WTC11 (cell line): ENCODE results near the gene IL13RA1. TPM values are rescaled to one million over a fixed set of nuclear protein-coding genes. Genes with fewer than 3 reads are reported as not detected.
"Not testable (repeated sequence)": the region's sequence is repeated elsewhere in the genome, so short reads cannot be mapped to it uniquely, and the experiment has no call there.

Experiments
- ATAC-seq: fragments of 200-7000 bp; cut with Tn5 transposase; 2 replicates; pipeline ENCODE4 v1.10.0; 2021; ENCODE audit warnings: mild to moderate bottlenecking, moderate library complexity
- CTCF ChIA-PET: fragments of 300-600 bp; sonication (Branson Sonifier 250); formaldehyde crosslinking; loops from one replicate; lab custom pipeline; 2021; ENCODE audit warnings: antibody characterized with exemption; lab: Charles Lee
- POLR2A ChIA-PET: fragments of 350-600 bp; sonication (Branson Sonifier 250); formaldehyde crosslinking; loops from one replicate; lab custom pipeline; 2021; ENCODE audit warnings: antibody characterized with exemption; lab: Charles Lee
- DNase-seq: peaks from one replicate; pipeline ENCODE4 v3.0.0; 2021; ENCODE audit warnings: low spot score
- H3K27ac Mint-ChIP-seq: 2 replicates; pipeline ENCODE4 v1.8.0; 2021; ENCODE audit warnings: mixed read lengths
- H3K27me3 Mint-ChIP-seq: 2 replicates; pipeline ENCODE4 v1.8.0; 2021; ENCODE audit warnings: low read depth, mild to moderate bottlenecking, moderate library complexity, mixed read lengths
- H3K36me3 Mint-ChIP-seq: 2 replicates; pipeline ENCODE4 v1.8.0; 2021; ENCODE audit warnings: mixed read lengths
- H3K4me1 Mint-ChIP-seq: 2 replicates; pipeline ENCODE4 v1.8.0; 2022; ENCODE audit warnings: mixed read lengths
- H3K4me3 Mint-ChIP-seq: 2 replicates; pipeline ENCODE4 v1.8.0; 2021; ENCODE audit warnings: mild to moderate bottlenecking, moderate library complexity, mixed read lengths
- H3K9me3 Mint-ChIP-seq: 2 replicates; pipeline ENCODE4 v1.8.0; 2021; ENCODE audit warnings: mixed read lengths
- ATF1 ChIP-seq: sonication (generic); formaldehyde crosslinking; IDR thresholded peaks from 2 replicates; pipeline ENCODE4 v1.8.1; 2023; ENCODE audit warnings: mild to moderate bottlenecking, moderate library complexity, missing genetic modification reagents
- E2F5 ChIP-seq: sonication (generic); formaldehyde crosslinking; IDR thresholded peaks from 2 replicates; pipeline ENCODE4 v1.8.1; 2022; ENCODE audit warnings: mild to moderate bottlenecking, moderate library complexity, missing genetic modification reagents
- ELF4 ChIP-seq: sonication (generic); formaldehyde crosslinking; IDR thresholded peaks from 2 replicates; pipeline ENCODE4 v1.8.1; 2022; ENCODE audit warnings: low read depth, mild to moderate bottlenecking, moderate library complexity, missing genetic modification reagents
- ETV6 ChIP-seq: sonication (generic); formaldehyde crosslinking; IDR thresholded peaks from 2 replicates; pipeline ENCODE4 v1.8.1; 2022; ENCODE audit warnings: mild to moderate bottlenecking, missing genetic modification reagents
- FOXK1 ChIP-seq: sonication (generic); formaldehyde crosslinking; IDR thresholded peaks from 2 replicates; pipeline ENCODE4 v1.8.0; 2022; ENCODE audit warnings: mild to moderate bottlenecking, moderate library complexity, missing genetic modification reagents
- FOXP4 ChIP-seq: sonication (generic); formaldehyde crosslinking; IDR thresholded peaks from 2 replicates; pipeline ENCODE4 v1.8.0; 2022; ENCODE audit warnings: mild to moderate bottlenecking, missing genetic modification reagents
- GABPB1 ChIP-seq: sonication (generic); formaldehyde crosslinking; IDR thresholded peaks from 2 replicates; pipeline ENCODE4 v1.8.1; 2023; ENCODE audit warnings: mild to moderate bottlenecking, missing genetic modification reagents
- JAZF1 ChIP-seq: fragments of 250-450 bp; sonication (Bioruptor Pico); IDR thresholded peaks from 2 replicates; pipeline ENCODE4 v1.9.0; 2021; ENCODE audit warnings: moderate library complexity, mild to moderate bottlenecking, inconsistent platforms
- MYBL2 ChIP-seq: sonication (generic); formaldehyde crosslinking; IDR thresholded peaks from 2 replicates; pipeline ENCODE4 v1.8.1; 2023; ENCODE audit warnings: mild to moderate bottlenecking, moderate library complexity, missing genetic modification reagents
- NFE2L1 ChIP-seq: sonication (generic); formaldehyde crosslinking; IDR thresholded peaks from 2 replicates; pipeline ENCODE4 v1.8.1; 2023; ENCODE audit warnings: missing genetic modification reagents
- NR1H2 ChIP-seq: sonication (generic); formaldehyde crosslinking; IDR thresholded peaks from 2 replicates; pipeline ENCODE4 v1.9.0; 2021; ENCODE audit warnings: mild to moderate bottlenecking, moderate library complexity, missing genetic modification reagents
- NR3C1 ChIP-seq: sonication (generic); formaldehyde crosslinking; conservative IDR thresholded peaks from 2 replicates; pipeline ENCODE4 v1.8.1; 2023; ENCODE audit warnings: low read depth, mild to moderate bottlenecking, missing genetic modification reagents
- OVOL2 ChIP-seq: fragments of 250-450 bp; sonication (Bioruptor Pico); IDR thresholded peaks from 2 replicates; pipeline ENCODE4 v1.9.0; 2021; ENCODE audit warnings: mild to moderate bottlenecking, borderline replicate concordance
- SMAD3 ChIP-seq: sonication (generic); formaldehyde crosslinking; IDR thresholded peaks from 2 replicates; pipeline ENCODE4 v1.8.0; 2022; ENCODE audit warnings: missing genetic modification reagents, mild to moderate bottlenecking, borderline replicate concordance
- STAT6 ChIP-seq: sonication (generic); formaldehyde crosslinking; conservative IDR thresholded peaks from 2 replicates; pipeline ENCODE4 v1.8.1; 2023; ENCODE audit warnings: mild to moderate bottlenecking, low read depth, missing genetic modification reagents, moderate library complexity
- TEAD4 ChIP-seq: sonication (generic); formaldehyde crosslinking; IDR thresholded peaks from 2 replicates; pipeline ENCODE4 v1.8.0; 2022; ENCODE audit warnings: mild to moderate bottlenecking, missing genetic modification reagents
- USF1 ChIP-seq: sonication (generic); formaldehyde crosslinking; IDR thresholded peaks from 2 replicates; pipeline ENCODE4 v1.8.0; 2022; ENCODE audit warnings: mild to moderate bottlenecking, missing genetic modification reagents
- ZBTB21 ChIP-seq: sonication (generic); formaldehyde crosslinking; IDR thresholded peaks from 2 replicates; pipeline ENCODE4 v1.8.1; 2023; ENCODE audit warnings: mild to moderate bottlenecking, missing genetic modification reagents, borderline replicate concordance
- ZNF219 ChIP-seq: sonication (generic); formaldehyde crosslinking; IDR thresholded peaks from 2 replicates; pipeline ENCODE4 v1.8.0; 2023; ENCODE audit warnings: missing genetic modification reagents, mild to moderate bottlenecking, borderline replicate concordance
- ZNF416 ChIP-seq: fragments of 250-450 bp; sonication (Bioruptor Pico); IDR thresholded peaks from 2 replicates; pipeline ENCODE4 v1.9.0; 2021; ENCODE audit warnings: mild to moderate bottlenecking, inconsistent platforms
- ZNF425 ChIP-seq: fragments of 250-450 bp; sonication (Bioruptor Pico); conservative IDR thresholded peaks from 2 replicates; pipeline ENCODE4 v1.9.0; 2021; ENCODE audit warnings: mild to moderate bottlenecking
- ZNF671 ChIP-seq: fragments of 250-450 bp; sonication (Bioruptor Pico); IDR thresholded peaks from 2 replicates; pipeline ENCODE4 v1.8.0; 2021; ENCODE audit warnings: mild to moderate bottlenecking
- ZSCAN18 ChIP-seq: fragments of 250-450 bp; sonication (Bioruptor Pico); IDR thresholded peaks from 2 replicates; pipeline ENCODE4 v2.1.2; 2022; ENCODE audit warnings: mild to moderate bottlenecking, moderate library complexity
- total RNA-seq: library from RNA; stranded (reverse); gene quantifications from 3 replicates; pipeline ENCODE4 v1.2.3, GENCODE V29; 2021

IL13RA1 gene
- total RNA-seq, 1 experiment from 2014 or later = 11.1 TPM

- CTCF ChIA-PET = no interaction called here
- Mint-ChIP-seq H3K27me3 (no peaks in the 10 kb centered on the region), H3K36me3 (no peaks in the 10 kb centered on the region), H3K9me3 (peaks cover 3% of the 10 kb centered on the region; the same call in 1 of the 2 replicates), H3K4me1 (no peaks in the 10 kb centered on the region)
- TF ChIP-seq E2F5 (CRISPR knock-in tag) (no peak), FOXK1 (CRISPR knock-in tag) (no peak), NR1H2 (no peak), GABPB1 (CRISPR knock-in tag) (no peak)
- TF ChIP-seq, all 79 proteins: peak for 0
- DNase-seq (no peak), ATAC-seq (no peak)
- POLR2A ChIA-PET = interaction anchor here (0.6 kb wide), 1 partner anchor 226 kb away, joined by 4 read pairs; no protein-coding TSS in a partner anchor
- H3K4me3 Mint-ChIP-seq = no peak overlapping the region
- H3K27ac Mint-ChIP-seq = no peak overlapping the region
These were observed 20.7 kb upstream of the IL13RA1 start for GRCh38 chrX:118706681-118707080.

- peaks cover 3% of the 10 kb centered on the region for H3K4me1 Mint-ChIP-seq
- DNase-seq (no peak), ATAC-seq (no peak)
- H3K4me3 Mint-ChIP-seq = no peak overlapping the region
- ChIA-PET POLR2A (no interaction called here), CTCF (no interaction called here)
- H3K27ac Mint-ChIP-seq = no peak overlapping the region
- H3K36me3 Mint-ChIP-seq = no peaks in the 10 kb centered on the region
- H3K27me3 Mint-ChIP-seq = peaks cover 13% of the 10 kb centered on the region
- H3K9me3 Mint-ChIP-seq = no peaks in the 10 kb centered on the region
- TF ChIP-seq ZNF416 (CRISPR knock-in tag) (no peak), ATF1 (no peak), ELF4 (CRISPR knock-in tag) (no peak), JAZF1 (CRISPR knock-in tag) (no peak), ETV6 (no peak), FOXP4 (CRISPR knock-in tag) (no peak), ZNF671 (CRISPR knock-in tag) (no peak), ZNF219 (CRISPR knock-in tag) (no peak), USF1 (CRISPR knock-in tag) (no peak), NR3C1 (CRISPR knock-in tag) (no peak), ZSCAN18 (no peak), ZBTB21 (CRISPR knock-in tag) (no peak), NFE2L1 (CRISPR knock-in tag) (no peak), ZNF425 (CRISPR knock-in tag) (no peak), MYBL2 (no peak), TEAD4 (CRISPR knock-in tag) (no peak), OVOL2 (CRISPR knock-in tag) (no peak), SMAD3 (CRISPR knock-in tag) (no peak), STAT6 (CRISPR knock-in tag) (no peak)
These were observed 12.9 kb upstream of the IL13RA1 start for GRCh38 chrX:118714521-118714920.

- DNase-seq, H3K36me3 Mint-ChIP-seq, ATAC-seq, H3K4me3 Mint-ChIP-seq, H3K9me3 Mint-ChIP-seq, POLR2A ChIA-PET, H3K27ac Mint-ChIP-seq, CTCF ChIA-PET: not testable (repeated sequence)
- Mint-ChIP-seq H3K4me1 (peaks cover 12% of the 10 kb centered on the region), H3K27me3 (peaks cover 15% of the 10 kb centered on the region)
These were observed 11.5 kb upstream of the IL13RA1 start for GRCh38 chrX:118715917-118716316.
